Liver (tissue), 9 donors: ENCODE measurements around the gene CYP2U1. TPM values are rescaled to one million over a fixed set of nuclear protein-coding genes. Genes with fewer than 3 reads are reported as not detected.
"Not testable (repeated sequence)": the region's sequence is repeated elsewhere in the genome, so short reads cannot be mapped to it uniquely, and the experiment has no call there.

Source experiments
- DNase-seq: peaks from one replicate; pipeline ENCODE4 v3.0.0-alpha.2; 2017; ENCODE audit warnings: low spot score
- H3K27ac ChIP-seq, 2 donors: one replicate each; pipeline ENCODE4 v1.7.0; 2013; ENCODE audit warnings: inconsistent platforms in 2 of 2, low read length in 2 of 2, control low read depth in 1 of 2, low read depth in 1 of 2, mild to moderate bottlenecking in 1 of 2
- H3K27me3 ChIP-seq, 4 donors: one replicate each; pipeline versions ENCODE4 v1.6.1 to v1.7.0; 2013; ENCODE audit warnings: low read length in 3 of 4, inconsistent platforms in 1 of 4, mild to moderate bottlenecking in 1 of 4, moderate library complexity in 1 of 4; ENCODE audit not compliant: control insufficient read depth in 4 of 4, insufficient read depth in 4 of 4
- H3K36me3 ChIP-seq, 4 donors: one replicate each; pipeline versions ENCODE4 v1.6.1 to v1.7.0; 2013; ENCODE audit warnings: low read length in 3 of 4, mild to moderate bottlenecking in 3 of 4, low read depth in 1 of 4, moderate library complexity in 1 of 4; ENCODE audit not compliant: control insufficient read depth in 4 of 4, insufficient read depth in 3 of 4
- H3K4me1 ChIP-seq, 4 donors: one replicate each; pipeline versions ENCODE4 v1.6.1 to v1.7.0; 2013; ENCODE audit warnings: low read length in 3 of 4, mild to moderate bottlenecking in 3 of 4, moderate library complexity in 1 of 4; ENCODE audit not compliant: control insufficient read depth in 4 of 4, insufficient read depth in 4 of 4
- H3K4me3 ChIP-seq, 3 donors: one replicate each; pipeline versions ENCODE4 v1.6.1 to v1.7.0; 2013; ENCODE audit warnings: low read length in 3 of 3, control low read depth in 1 of 3, low read depth in 1 of 3, mild to moderate bottlenecking in 1 of 3
- H3K9ac ChIP-seq, 2 donors: one replicate each; pipeline ENCODE4 v1.7.0; 2013; ENCODE audit warnings: low read length in 2 of 2, mild to moderate bottlenecking in 2 of 2, moderate library complexity in 2 of 2, control low read depth in 1 of 2, low read depth in 1 of 2
- H3K9me3 ChIP-seq, 4 donors: one replicate each; pipeline versions ENCODE4 v1.6.1 to v1.7.0; 2013; ENCODE audit warnings: low read length in 3 of 4; ENCODE audit not compliant: control insufficient read depth in 4 of 4
- EGR1 ChIP-seq, 2 donors: IDR thresholded peaks; 2 replicates each; pipeline ENCODE4 v1.6.1; 2016 to 2018; ENCODE audit warnings: antibody characterized with exemption in 2 of 2, low read depth in 2 of 2
- FOXA1 ChIP-seq: IDR thresholded peaks from 2 replicates; pipeline ENCODE4 v1.6.1; 2016; ENCODE audit warnings: antibody characterized with exemption
- GABPA ChIP-seq, 2 donors: IDR thresholded peaks in 1 of 2; conservative IDR thresholded peaks in 1 of 2; 2 replicates each; pipeline ENCODE4 v1.6.1; 2016; ENCODE audit warnings: antibody characterized with exemption in 2 of 2, mild to moderate bottlenecking in 1 of 2, moderate library complexity in 1 of 2
- HNF4A ChIP-seq, 2 donors: conservative IDR thresholded peaks; 2 replicates each; pipeline ENCODE4 v1.6.1; 2016; ENCODE audit warnings: antibody characterized with exemption in 2 of 2, mild to moderate bottlenecking in 2 of 2
- HNF4G ChIP-seq: IDR thresholded peaks from 2 replicates; pipeline ENCODE4 v1.6.1; 2016; ENCODE audit warnings: antibody characterized with exemption
- NR2F2 ChIP-seq: IDR thresholded peaks from 2 replicates; pipeline ENCODE4 v1.6.1; 2016; ENCODE audit warnings: antibody characterized with exemption
- RAD21 ChIP-seq, 2 donors: IDR thresholded peaks; 2 replicates each; pipeline ENCODE4 v1.6.1; 2016; ENCODE audit warnings: antibody characterized with exemption in 2 of 2, mild to moderate bottlenecking in 2 of 2
- RXRA ChIP-seq, 2 donors: IDR thresholded peaks; 2 replicates each; pipeline ENCODE4 v1.6.1; 2017 to 2018; ENCODE audit warnings: antibody characterized with exemption in 2 of 2, mild to moderate bottlenecking in 1 of 2
- SP1 ChIP-seq: IDR thresholded peaks from 2 replicates; pipeline ENCODE4 v1.6.1; 2018; ENCODE audit warnings: antibody characterized with exemption, mild to moderate bottlenecking
- WGBS: extraction: QIAGEN DNeasy Blood & Tissue Kit; methylation state at CpG from one replicate; pipeline ENCODE4 v1.1.7; 2013; 5-methylcytosine and 5-hydroxymethylcytosine counted together
- polyA plus RNA-seq, 2 donors: library from polyadenylated mRNA; stranded (reverse) in 1 of 2; unstranded in 1 of 2; fragments of 200-250 nt in 1 of 2; fragments of >200 nt in 1 of 2; fragmentation: Nextera tagmentation in 1 of 2; extraction: Ambion mirVana in 1 of 2; gene quantifications; one replicate each; pipeline versions ENCODE4 v1.2.1 to v1.2.3, GENCODE V29; 2013 to 2015
- total RNA-seq, 2 donors: library from RNA; depleted of rRNA; stranded (reverse); fragments of >200 nt; gene quantifications; one replicate each; pipeline ENCODE4 v1.2.3, GENCODE V29; 2014
- TF ChIP-seq, protein P1 (sequence below): IDR thresholded peaks from 2 replicates; pipeline ENCODE4 v1.6.1; 2016; ENCODE audit warnings: antibody characterized with exemption
- TF ChIP-seq, protein P2 (sequence below): fragments of 150-350 bp; IDR thresholded peaks from 2 replicates; pipeline ENCODE4 v1.5.1; 2017; ENCODE audit warnings: improper control_type of control experiment, low read depth, low read length; ENCODE audit not compliant: missing input control
- TF ChIP-seq, protein P3 (sequence below): IDR thresholded peaks from 2 replicates; pipeline ENCODE4 v1.6.1; 2016; ENCODE audit warnings: antibody characterized with exemption, mild to moderate bottlenecking
- donor health status: healthy.
- donor health status: healthy.
- donor health status: healthy.
- donor health status: healthy.
- donor health status: healthy.

Gene CYP2U1
- total and polyA plus RNA-seq, 4 donors: 2.0 to 4.9 (median 3.2) TPM

DNA sequence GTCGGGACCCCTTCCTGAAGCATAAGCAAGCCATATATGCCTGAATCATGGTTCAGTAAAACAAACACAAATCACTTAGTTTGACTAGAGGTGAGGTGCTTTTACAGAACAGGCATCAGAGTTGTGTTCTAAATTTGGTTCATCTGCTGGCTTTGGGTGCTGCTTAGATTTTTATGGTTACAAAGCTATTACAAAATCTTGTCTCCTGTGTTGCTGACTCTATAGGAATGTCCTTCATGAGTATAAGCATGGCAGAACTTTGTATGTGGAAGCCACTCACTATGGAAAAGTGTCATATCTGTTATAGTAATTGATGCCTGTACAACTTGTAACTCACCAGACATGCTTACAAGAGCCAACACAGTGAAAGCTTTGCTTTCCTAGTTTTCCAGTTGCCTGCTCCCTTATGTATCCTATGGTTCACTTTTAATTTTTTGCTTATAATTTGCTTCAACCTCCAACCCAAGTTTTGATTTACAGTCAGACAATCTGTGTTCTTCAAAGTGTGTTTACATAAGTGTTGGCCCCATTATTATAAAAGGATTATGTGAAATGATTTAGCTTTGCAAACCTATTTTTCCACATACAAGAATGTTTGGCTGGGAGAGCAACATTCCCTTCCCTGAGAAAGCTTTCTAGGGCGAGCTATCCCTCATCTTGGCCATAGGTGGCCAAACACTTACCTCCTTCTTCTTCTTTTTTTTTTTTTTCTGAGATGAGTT, 30.0 kb upstream of the CYP2U1 start:
- Histone ChIP-seq H3K9me3 (no peaks in the 10 kb centered on the region), H3K27ac (no peak overlapping the region), H3K4me3 (no peak overlapping the region), H3K27me3 (no peaks in the 10 kb centered on the region), H3K36me3 (peaks cover 0 to 3% (median 1%) of the 10 kb centered on the region in 4 donors), H3K9ac (no peak overlapping the region), H3K4me1 (peaks cover 0 to 4% (median under 1%) of the 10 kb centered on the region in 4 donors)
- DNase-seq: no peak
- WGBS: 94% methylated on average over 2 of the region's 2 CpGs
- TF ChIP-seq, protein P1, sequence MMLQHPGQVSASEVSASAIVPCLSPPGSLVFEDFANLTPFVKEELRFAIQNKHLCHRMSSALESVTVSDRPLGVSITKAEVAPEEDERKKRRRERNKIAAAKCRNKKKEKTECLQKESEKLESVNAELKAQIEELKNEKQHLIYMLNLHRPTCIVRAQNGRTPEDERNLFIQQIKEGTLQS: no peak
- no peak for TF ChIP-seq GABPA (IDR thresholded peaks at IDR 0.05 in 1 of 2, conservative IDR thresholded peaks at IDR 0.05 in 1 of 2)
- TF ChIP-seq NR2F2: no peak
- TF ChIP-seq EGR1 (IDR thresholded peaks at IDR 0.05; ENCODE audit: low read depth in 2 of 2): no peak
- no peak for TF ChIP-seq RXRA (IDR thresholded peaks at IDR 0.05)
- TF ChIP-seq RAD21 (IDR thresholded peaks at IDR 0.05): no peak
- TF ChIP-seq, protein P2, sequence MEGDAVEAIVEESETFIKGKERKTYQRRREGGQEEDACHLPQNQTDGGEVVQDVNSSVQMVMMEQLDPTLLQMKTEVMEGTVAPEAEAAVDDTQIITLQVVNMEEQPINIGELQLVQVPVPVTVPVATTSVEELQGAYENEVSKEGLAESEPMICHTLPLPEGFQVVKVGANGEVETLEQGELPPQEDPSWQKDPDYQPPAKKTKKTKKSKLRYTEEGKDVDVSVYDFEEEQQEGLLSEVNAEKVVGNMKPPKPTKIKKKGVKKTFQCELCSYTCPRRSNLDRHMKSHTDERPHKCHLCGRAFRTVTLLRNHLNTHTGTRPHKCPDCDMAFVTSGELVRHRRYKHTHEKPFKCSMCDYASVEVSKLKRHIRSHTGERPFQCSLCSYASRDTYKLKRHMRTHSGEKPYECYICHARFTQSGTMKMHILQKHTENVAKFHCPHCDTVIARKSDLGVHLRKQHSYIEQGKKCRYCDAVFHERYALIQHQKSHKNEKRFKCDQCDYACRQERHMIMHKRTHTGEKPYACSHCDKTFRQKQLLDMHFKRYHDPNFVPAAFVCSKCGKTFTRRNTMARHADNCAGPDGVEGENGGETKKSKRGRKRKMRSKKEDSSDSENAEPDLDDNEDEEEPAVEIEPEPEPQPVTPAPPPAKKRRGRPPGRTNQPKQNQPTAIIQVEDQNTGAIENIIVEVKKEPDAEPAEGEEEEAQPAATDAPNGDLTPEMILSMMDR: no peak
- no peak for TF ChIP-seq SP1
- no peak for TF ChIP-seq HNF4G
- no peak for TF ChIP-seq HNF4A (conservative IDR thresholded peaks at IDR 0.05)
- no peak for TF ChIP-seq FOXA1

DNA sequence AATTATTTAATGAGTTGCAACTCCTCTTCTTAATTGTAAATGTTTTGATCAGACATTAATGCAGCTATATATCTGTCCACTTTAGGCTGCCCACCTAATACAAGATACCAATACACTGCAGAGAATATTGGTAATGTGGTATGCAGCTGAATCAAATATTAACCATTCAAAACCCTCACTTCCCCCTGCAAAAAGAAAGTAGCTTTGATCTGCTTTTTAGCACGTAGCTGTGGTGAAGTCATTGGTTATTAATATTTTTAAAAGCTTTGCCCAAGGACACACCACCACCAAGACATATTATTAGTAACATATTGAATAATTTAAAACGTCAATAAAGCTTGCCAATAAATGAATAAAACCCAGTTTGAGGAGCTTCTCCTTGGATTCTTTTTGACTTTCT, 28.6 kb upstream of the CYP2U1 start:
- TF ChIP-seq HNF4A (conservative IDR thresholded peaks at IDR 0.05) (no peak), GABPA (IDR thresholded peaks at IDR 0.05 in 1 of 2, conservative IDR thresholded peaks at IDR 0.05 in 1 of 2) (no peak), RAD21 (IDR thresholded peaks at IDR 0.05) (no peak), SP1 (no peak)
- TF ChIP-seq, protein P3, sequence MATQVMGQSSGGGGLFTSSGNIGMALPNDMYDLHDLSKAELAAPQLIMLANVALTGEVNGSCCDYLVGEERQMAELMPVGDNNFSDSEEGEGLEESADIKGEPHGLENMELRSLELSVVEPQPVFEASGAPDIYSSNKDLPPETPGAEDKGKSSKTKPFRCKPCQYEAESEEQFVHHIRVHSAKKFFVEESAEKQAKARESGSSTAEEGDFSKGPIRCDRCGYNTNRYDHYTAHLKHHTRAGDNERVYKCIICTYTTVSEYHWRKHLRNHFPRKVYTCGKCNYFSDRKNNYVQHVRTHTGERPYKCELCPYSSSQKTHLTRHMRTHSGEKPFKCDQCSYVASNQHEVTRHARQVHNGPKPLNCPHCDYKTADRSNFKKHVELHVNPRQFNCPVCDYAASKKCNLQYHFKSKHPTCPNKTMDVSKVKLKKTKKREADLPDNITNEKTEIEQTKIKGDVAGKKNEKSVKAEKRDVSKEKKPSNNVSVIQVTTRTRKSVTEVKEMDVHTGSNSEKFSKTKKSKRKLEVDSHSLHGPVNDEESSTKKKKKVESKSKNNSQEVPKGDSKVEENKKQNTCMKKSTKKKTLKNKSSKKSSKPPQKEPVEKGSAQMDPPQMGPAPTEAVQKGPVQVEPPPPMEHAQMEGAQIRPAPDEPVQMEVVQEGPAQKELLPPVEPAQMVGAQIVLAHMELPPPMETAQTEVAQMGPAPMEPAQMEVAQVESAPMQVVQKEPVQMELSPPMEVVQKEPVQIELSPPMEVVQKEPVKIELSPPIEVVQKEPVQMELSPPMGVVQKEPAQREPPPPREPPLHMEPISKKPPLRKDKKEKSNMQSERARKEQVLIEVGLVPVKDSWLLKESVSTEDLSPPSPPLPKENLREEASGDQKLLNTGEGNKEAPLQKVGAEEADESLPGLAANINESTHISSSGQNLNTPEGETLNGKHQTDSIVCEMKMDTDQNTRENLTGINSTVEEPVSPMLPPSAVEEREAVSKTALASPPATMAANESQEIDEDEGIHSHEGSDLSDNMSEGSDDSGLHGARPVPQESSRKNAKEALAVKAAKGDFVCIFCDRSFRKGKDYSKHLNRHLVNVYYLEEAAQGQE: no peak
- TF ChIP-seq, protein P1: no peak
- DNase-seq: no peak
- no peak overlapping the region for H3K27ac ChIP-seq
- no peaks in the 10 kb centered on the region for H3K4me1 ChIP-seq
- no peaks in the 10 kb centered on the region for H3K9me3 ChIP-seq
- peaks cover 0 to 3% (median 1%) of the 10 kb centered on the region in 4 donors for H3K36me3 ChIP-seq
- H3K27me3 ChIP-seq: no peaks in the 10 kb centered on the region
- WGBS: 93% methylated on average over 2 of the region's 2 CpGs
- no peak overlapping the region for H3K9ac ChIP-seq
- no peak overlapping the region for H3K4me3 ChIP-seq

DNA sequence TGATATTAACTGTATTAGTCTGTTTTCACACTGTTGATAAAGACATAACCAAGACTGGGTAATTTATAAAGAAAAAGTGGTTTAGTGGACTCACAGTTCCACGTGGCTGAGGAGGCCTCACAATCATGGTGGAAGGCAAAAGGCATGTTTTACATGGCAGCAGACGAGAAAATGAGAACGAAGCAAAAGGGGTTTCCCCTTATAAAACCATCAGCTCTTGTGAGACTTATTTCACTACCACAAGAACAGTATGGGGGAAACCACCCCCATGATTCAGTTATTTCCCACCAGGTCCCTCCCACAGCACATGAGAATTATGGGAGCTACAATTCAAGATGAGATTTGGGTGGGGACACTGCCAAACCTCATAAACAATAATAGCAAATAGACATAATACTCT, 26.3 kb upstream of the CYP2U1 start:
- 89% methylated on average over 3 of the region's 3 CpGs for WGBS
- not testable (repeated sequence) for H3K9me3 ChIP-seq, DNase-seq

More for the DNA sequence above, 26.3 kb upstream of the CYP2U1 start:
- not testable (repeated sequence) for H3K27ac ChIP-seq, H3K36me3 ChIP-seq, H3K9ac ChIP-seq, H3K4me3 ChIP-seq, H3K27me3 ChIP-seq, H3K4me1 ChIP-seq
